GM18867 (cell line): ENCODE data around the gene AFDN.
"Not testable (repeated sequence)": the region's sequence is repeated elsewhere in the genome, so short reads cannot be mapped to it uniquely, and the experiment has no call there.

Experiments used
- ATAC-seq: cut with Tn5 transposase; IDR thresholded peaks from one replicate; pipeline ENCODE4 v1.9.1; 2021; ENCODE audit warnings: mild to moderate bottlenecking, moderate library complexity; ENCODE audit not compliant: unreplicated experiment

The AFDN gene

GRCh38 chr6:167976116-167976657, 149.5 kb downstream of the AFDN start:
- not testable (repeated sequence) for ATAC-seq

GRCh38 chr6:167976708-167977107, 150.0 kb downstream of the AFDN start:
- ATAC-seq = no peak

- ATAC-seq = no peak
Measured at GRCh38 chr6:167977717-167978467, 151.2 kb downstream of the AFDN start.

- ATAC-seq = no peak
Measured at GRCh38 chr6:167978607-167979006, 151.9 kb downstream of the AFDN start.

GRCh38 chr6:167979436-167980139, 152.9 kb downstream of the AFDN start:
- no peak for ATAC-seq

GRCh38 chr6:167980911-167981580, 154.3 kb downstream of the AFDN start:
- ATAC-seq = no peak

GRCh38 chr6:167981916-167982462, 155.3 kb downstream of the AFDN start:
- ATAC-seq = no peak

GRCh38 chr6:167984144-167984719, 157.5 kb downstream of the AFDN start:
- no peak for ATAC-seq

GRCh38 chr6:167984876-167985604, 158.3 kb downstream of the AFDN start:
- ATAC-seq = no peak

- no peak for ATAC-seq
Measured at GRCh38 chr6:167985911-167986595, 159.3 kb downstream of the AFDN start.

GRCh38 chr6:167987396-167988153, 160.9 kb downstream of the AFDN start:
- no peak for ATAC-seq

- ATAC-seq = no peak
Measured at GRCh38 chr6:167988154-167988495, 161.4 kb downstream of the AFDN start.

- no peak for ATAC-seq
Measured at GRCh38 chr6:167988945-167989841, 162.5 kb downstream of the AFDN start.

GRCh38 chr6:167990016-167990945, 163.6 kb downstream of the AFDN start:
- ATAC-seq = no peak

- ATAC-seq = no peak
Measured at GRCh38 chr6:167993169-167993568, 166.5 kb downstream of the AFDN start.

GRCh38 chr6:167993831-167994230, 167.1 kb downstream of the AFDN start:
- ATAC-seq = no peak

GRCh38 chr6:167995302-167995701, 168.6 kb downstream of the AFDN start:
- ATAC-seq = no peak
